MM.1S (cell line): ENCODE data around the gene PDE6A.

Source experiments
- DNase-seq: peaks from one replicate; pipeline ENCODE4 v3.0.0-alpha.2; 2015
- H2AFZ ChIP-seq: fragments of 300-600 bp; sonication (generic); 2 replicates; pipeline ENCODE4 v1.6.0; 2016; ENCODE audit warnings: antibody characterized with exemption, low read length
- H3F3A ChIP-seq: fragments of 300-600 bp; sonication (generic); 2 replicates; pipeline ENCODE4 v1.6.1; 2016; ENCODE audit warnings: mild to moderate bottlenecking, antibody characterized with exemption, low read length, moderate library complexity, mixed read lengths; ENCODE audit not compliant: insufficient read depth
- H3K27ac ChIP-seq: fragments of 300-600 bp; sonication (generic); 2 replicates; pipeline ENCODE4 v1.5.1; 2016; ENCODE audit warnings: mild to moderate bottlenecking, low read length
- H3K27me3 ChIP-seq: fragments of 300-600 bp; sonication (generic); replicated peaks from 2 replicates; pipeline ENCODE4 v1.6.0; 2016; ENCODE audit warnings: low read length; ENCODE audit not compliant: insufficient read depth
- H3K36me3 ChIP-seq: fragments of 300-600 bp; sonication (generic); replicated peaks from 2 replicates; pipeline ENCODE4 v1.6.1; 2016; ENCODE audit warnings: mild to moderate bottlenecking, low read length, mixed read lengths; ENCODE audit not compliant: insufficient read depth
- H3K4me1 ChIP-seq: fragments of 300-600 bp; sonication (generic); 2 replicates; pipeline ENCODE4 v1.6.1; 2016; ENCODE audit warnings: low read length, mixed read lengths
- H3K4me2 ChIP-seq: fragments of 300-600 bp; sonication (generic); 2 replicates; pipeline ENCODE4 v1.6.0; 2016; ENCODE audit warnings: low read depth, low read length
- H3K4me3 ChIP-seq: fragments of 300-600 bp; sonication (generic); 2 replicates; pipeline ENCODE4 v1.5.1; 2016; ENCODE audit warnings: low read length, mixed read lengths
- H3K79me2 ChIP-seq: fragments of 300-600 bp; sonication (generic); 2 replicates; pipeline ENCODE4 v1.6.1; 2016; ENCODE audit warnings: mixed run types, low read length, mixed read lengths
- H3K9ac ChIP-seq: fragments of 300-600 bp; sonication (generic); 2 replicates; pipeline ENCODE4 v1.6.1; 2016; ENCODE audit warnings: low read length, mixed read lengths
- H3K9me2 ChIP-seq: fragments of 300-600 bp; sonication (generic); replicated peaks from 2 replicates; pipeline ENCODE4 v1.6.1; 2016; ENCODE audit warnings: mild to moderate bottlenecking, low read length, mixed read lengths; ENCODE audit not compliant: insufficient read depth
- H3K9me3 ChIP-seq: fragments of 300-600 bp; sonication (generic); replicated peaks from 2 replicates; pipeline ENCODE4 v1.6.1; 2016; ENCODE audit warnings: mild to moderate bottlenecking, low read length, mixed read lengths; ENCODE audit not compliant: insufficient read depth
- H4K20me1 ChIP-seq: fragments of 300-600 bp; sonication (generic); 2 replicates; pipeline ENCODE4 v1.6.1; 2016; ENCODE audit warnings: mild to moderate bottlenecking, low read length, moderate library complexity, mixed read lengths; ENCODE audit not compliant: insufficient read depth
- CTCF ChIP-seq: fragments of 300-600 bp; sonication (generic); IDR thresholded peaks from 2 replicates; pipeline ENCODE4 v1.5.1; 2016; ENCODE audit warnings: antibody characterized with exemption, low read length, mixed read lengths
- EZH2 ChIP-seq: fragments of 300-600 bp; sonication (generic); optimal IDR thresholded peaks from 2 replicates; pipeline ENCODE3; 2017; ENCODE audit warnings: low read depth, mild to moderate bottlenecking, antibody characterized with exemption, low read length, mixed read lengths
- EZH2phosphoT487 ChIP-seq: fragments of 300-600 bp; sonication (generic); IDR thresholded peaks from 2 replicates; pipeline ENCODE4 v1.6.1; 2018; ENCODE audit warnings: antibody characterized with exemption, low read length

The PDE6A gene

GRCh38 chr5:149938791-149939358 is 5.7 kb downstream of the PDE6A start:
- peaks cover 6% of the 10 kb centered on the region for H3K4me1 ChIP-seq
- H2AFZ ChIP-seq = no peak overlapping the region

GRCh38 chr5:149938279-149938678 is 6.3 kb downstream of the PDE6A start:
- TF ChIP-seq CTCF (no peak), EZH2 (no peak)
- H3K9ac ChIP-seq = no peak overlapping the region
- no peak overlapping the region for H2AFZ ChIP-seq
- H3F3A ChIP-seq = no peaks in the 10 kb centered on the region
- H3K27me3 ChIP-seq = no peaks in the 10 kb centered on the region
- DNase-seq = no peak
- H3K9me2 ChIP-seq = no peaks in the 10 kb centered on the region
- H4K20me1 ChIP-seq = no peaks in the 10 kb centered on the region
- peaks cover 6% of the 10 kb centered on the region for H3K4me1 ChIP-seq
- H3K4me2 ChIP-seq = no peak overlapping the region
- H3K4me3 ChIP-seq = no peak overlapping the region
- no peak overlapping the region for H3K27ac ChIP-seq
- H3K79me2 ChIP-seq = no peaks in the 10 kb centered on the region
- H3K9me3 ChIP-seq = no peaks in the 10 kb centered on the region
- no peaks in the 10 kb centered on the region for H3K36me3 ChIP-seq

More at GRCh38 chr5:149938791-149939358, 5.7 kb downstream of the PDE6A start:
- H3K27ac ChIP-seq = no peak overlapping the region
- no peaks in the 10 kb centered on the region for H3K27me3 ChIP-seq
- DNase-seq = no peak
- H3K9ac ChIP-seq = no peak overlapping the region
- H4K20me1 ChIP-seq = no peaks in the 10 kb centered on the region
- H3K9me3 ChIP-seq = no peaks in the 10 kb centered on the region
- no peaks in the 10 kb centered on the region for H3K9me2 ChIP-seq
- H3K4me2 ChIP-seq = no peak overlapping the region
- no peaks in the 10 kb centered on the region for H3K36me3 ChIP-seq
- no peaks in the 10 kb centered on the region for H3F3A ChIP-seq
- H3K79me2 ChIP-seq = no peaks in the 10 kb centered on the region
- TF ChIP-seq EZH2phosphoT487 = no peak
- TF ChIP-seq EZH2 = no peak
- no peak for TF ChIP-seq CTCF
- no peak overlapping the region for H3K4me3 ChIP-seq

- Histone ChIP-seq H3K36me3 (no peaks in the 10 kb centered on the region), H3K4me1 (peaks cover 6% of the 10 kb centered on the region), H3K79me2 (no peaks in the 10 kb centered on the region), H3K9me2 (no peaks in the 10 kb centered on the region), H3K9ac (no peak overlapping the region), H3K4me2 (no peak overlapping the region), H2AFZ (no peak overlapping the region), H3K4me3 (no peak overlapping the region), H3F3A (no peaks in the 10 kb centered on the region), H3K27me3 (no peaks in the 10 kb centered on the region), H3K9me3 (no peaks in the 10 kb centered on the region), H4K20me1 (no peaks in the 10 kb centered on the region), H3K27ac (no peak overlapping the region)
- DNase-seq = no peak
- TF ChIP-seq EZH2phosphoT487 = no peak
- no peak for TF ChIP-seq CTCF
- TF ChIP-seq EZH2 = no peak
These were observed 7.0 kb downstream of the PDE6A start for GRCh38 chr5:149937610-149938009.
